SK-N-SH (cell line): ENCODE data around the gene BMPR1A. TPM values are rescaled to one million over a fixed set of nuclear protein-coding genes. Genes with fewer than 3 reads are reported as not detected.
"Not testable (repeated sequence)": the region's sequence is repeated elsewhere in the genome, so short reads cannot be mapped to it uniquely, and the experiment has no call there.

Experiments
- CTCF ChIA-PET: fragments of 300-600, 350-600 bp; formaldehyde crosslinking; extraction: SDS; loops from one replicate; lab custom pipeline; 2021; lab: Yijun Ruan, JAX
- POLR2A ChIA-PET: fragments of 350-600 bp; sonication (Branson Sonifier 250); formaldehyde crosslinking; extraction: SDS; loops from one replicate; lab custom pipeline; 2020; ENCODE audit warnings: antibody characterized with exemption, inconsistent platforms; lab: Yijun Ruan, JAX
- DNase-seq: peaks from one replicate; pipeline ENCODE4 v3.0.0; 2012
- H2AFZ ChIP-seq: fragments of 200-600 bp; sonication (generic); 2 replicates; pipeline ENCODE4 v1.8.1; 2016; ENCODE audit warnings: antibody characterized with exemption, mild to moderate bottlenecking, low read depth
- H3F3A ChIP-seq: fragments of 200-600 bp; sonication (generic); replicated peaks from 2 replicates; pipeline ENCODE3; 2016; ENCODE audit warnings: antibody characterized with exemption, mild to moderate bottlenecking; ENCODE audit not compliant: insufficient read depth
- H3K27ac ChIP-seq, 2 experiments: fragments of 200-500 bp in 1 of 2; fragments of 200-600 bp in 1 of 2; sonication (Bioruptor generic) in 1 of 2; sonication (generic), shearing (Covaris generic) in 1 of 2; 2 replicates each; pipeline versions ENCODE4 v1.5.1 to v1.6.1; 2014 to 2016; ENCODE audit warnings: low read depth in 2 of 2, inconsistent platforms in 1 of 2, low read length in 1 of 2, mild to moderate bottlenecking in 1 of 2, mixed read lengths in 1 of 2
- H3K27me3 ChIP-seq: fragments of 200-600 bp; sonication (generic), shearing (Covaris generic); 2 replicates; pipeline ENCODE4 v1.6.1; 2016; ENCODE audit warnings: mixed run types; ENCODE audit not compliant: insufficient read depth
- H3K36me3 ChIP-seq, 2 experiments: fragments of 200-500 bp in 1 of 2; fragments of 200-600 bp in 1 of 2; sonication (Bioruptor generic) in 1 of 2; sonication (generic) in 1 of 2; replicated peaks in 1 of 2; 2 replicates each; pipeline versions ENCODE3 to v1.5.1; 2014 to 2016; ENCODE audit warnings: low read length in 1 of 2, mild to moderate bottlenecking in 1 of 2; ENCODE audit not compliant: insufficient read depth in 2 of 2, control insufficient read depth in 1 of 2
- H3K4me1 ChIP-seq, 2 experiments: fragments of 200-500 bp in 1 of 2; fragments of 200-600 bp in 1 of 2; sonication (Bioruptor generic) in 1 of 2; sonication (generic), shearing (Covaris generic) in 1 of 2; 2 replicates each; pipeline versions ENCODE4 v1.5.1 to v1.6.1; 2014 to 2016; ENCODE audit warnings: low read depth in 1 of 2, low read length in 1 of 2, mixed run types in 1 of 2; ENCODE audit not compliant: insufficient read depth in 2 of 2, control insufficient read depth in 1 of 2
- H3K4me2 ChIP-seq: fragments of 200-600 bp; sonication (generic), shearing (Covaris generic); 2 replicates; pipeline ENCODE4 v1.6.1; 2017; ENCODE audit warnings: mixed run types
- H3K4me3 ChIP-seq, 2 experiments: fragments of 200-500 bp in 1 of 2; fragments of 200-600 bp in 1 of 2; sonication (Bioruptor generic) in 1 of 2; sonication (generic), shearing (Covaris generic) in 1 of 2; 2 replicates each; pipeline versions ENCODE4 v1.5.1 to v1.8.1; 2014 to 2016; ENCODE audit warnings: low read depth in 2 of 2, inconsistent platforms in 1 of 2, low read length in 1 of 2, mild to moderate bottlenecking in 1 of 2, mixed read lengths in 1 of 2, moderate library complexity in 1 of 2
- H3K79me2 ChIP-seq: fragments of 200-600 bp; sonication (generic); 2 replicates; pipeline ENCODE4 v1.8.1; 2017; ENCODE audit warnings: mild to moderate bottlenecking; ENCODE audit not compliant: insufficient read depth
- H3K9ac ChIP-seq: fragments of 200-600 bp; sonication (generic); 2 replicates; pipeline ENCODE4 v1.6.1; 2017; ENCODE audit warnings: mixed run types
- H3K9me2 ChIP-seq: fragments of 200-600 bp; sonication (generic); 2 replicates; pipeline ENCODE4 v1.6.1; 2017; ENCODE audit warnings: mixed run types
- H3K9me3 ChIP-seq: fragments of 200-600 bp; sonication (generic); 2 replicates; pipeline ENCODE4 v1.6.1; 2017; ENCODE audit warnings: mixed run types, mild to moderate bottlenecking, moderate library complexity
- H4K20me1 ChIP-seq: fragments of 200-600 bp; sonication (generic); 2 replicates; pipeline ENCODE4 v1.6.1; 2017; ENCODE audit warnings: mild to moderate bottlenecking, mixed run types; ENCODE audit not compliant: insufficient read depth
- CHD2 ChIP-seq: fragments of 150-350 bp; IDR thresholded peaks from 2 replicates; pipeline ENCODE4 v1.6.1; 2018; ENCODE audit warnings: low read length; ENCODE audit not compliant: partially characterized antibody
- EP300 ChIP-seq, 2 experiments: IDR thresholded peaks; 2 replicates each; pipeline versions ENCODE4 v1.4.0 to v1.6.1; 2012; ENCODE audit warnings: borderline replicate concordance in 1 of 2, low read depth in 1 of 2, low read length in 1 of 2
- EZH2phosphoT487 ChIP-seq: fragments of 200-600 bp; sonication (generic); IDR thresholded peaks from 2 replicates; pipeline ENCODE4 v1.6.1; 2017; ENCODE audit warnings: low read depth, mixed run types, mild to moderate bottlenecking, antibody characterized with exemption, moderate library complexity, borderline replicate concordance
- FOSL2 ChIP-seq: IDR thresholded peaks from 2 replicates; pipeline ENCODE4 v1.4.0; 2012; ENCODE audit warnings: low read depth, mild to moderate bottlenecking, moderate library complexity, borderline replicate concordance
- FOXM1 ChIP-seq: IDR thresholded peaks from 2 replicates; pipeline ENCODE4 v1.4.0; 2012; ENCODE audit warnings: low read depth, mild to moderate bottlenecking
- JUND ChIP-seq: IDR thresholded peaks from 2 replicates; pipeline ENCODE4 v1.4.0; 2012
- MEF2A ChIP-seq: IDR thresholded peaks from 2 replicates; pipeline ENCODE4 v1.4.0; 2012; ENCODE audit warnings: low read depth, borderline replicate concordance
- NFIC ChIP-seq: IDR thresholded peaks from 2 replicates; pipeline ENCODE4 v1.4.0; 2012; ENCODE audit warnings: borderline replicate concordance
- NRF1 ChIP-seq: IDR thresholded peaks from 2 replicates; pipeline ENCODE4 v1.6.1; 2012; ENCODE audit warnings: low read depth, mild to moderate bottlenecking, low read length
- RAD21 ChIP-seq: IDR thresholded peaks from 2 replicates; pipeline ENCODE4 v1.6.1; 2012; ENCODE audit warnings: mild to moderate bottlenecking, low read length
- RFX5 ChIP-seq: IDR thresholded peaks from 2 replicates; pipeline ENCODE4 v1.6.1; 2012; ENCODE audit warnings: mild to moderate bottlenecking, improper control_type of control experiment, low read length
- SIN3A ChIP-seq: IDR thresholded peaks from 2 replicates; pipeline ENCODE4 v1.6.1; 2012; ENCODE audit warnings: low read depth, mild to moderate bottlenecking, low read length, moderate library complexity, borderline replicate concordance
- TCF12 ChIP-seq: IDR thresholded peaks from 2 replicates; pipeline ENCODE4 v1.4.0; 2012
- WGBS: methylation state at CpG from one replicate; pipeline ENCODE4 v1.1.6; 2017; ENCODE audit warnings: low lambda C conversion rate; 5-methylcytosine and 5-hydroxymethylcytosine counted together
- polyA plus RNA-seq, 3 experiments: library from polyadenylated mRNA; depleted of rRNA; stranded (reverse); fragments of >200 nt; gene quantifications; 2 replicates each; pipeline ENCODE4 v1.2.3, GENCODE V29; 2012
- TF ChIP-seq, protein P1 (sequence below): IDR thresholded peaks from 2 replicates; pipeline ENCODE4 v1.4.0; 2012; ENCODE audit warnings: low read depth, borderline replicate concordance
- TF ChIP-seq, protein P2 (sequence below): fragments of 150-350 bp; IDR thresholded peaks from 2 replicates; pipeline ENCODE4 v1.6.1; 2017; ENCODE audit warnings: antibody characterized with exemption, low read length, low read depth, borderline replicate concordance
- TF ChIP-seq, protein P3 (sequence below): fragments of 150-350 bp; IDR thresholded peaks from 2 replicates; pipeline ENCODE4 v1.6.1; 2016; ENCODE audit warnings: mild to moderate bottlenecking, low read depth, low read length
- TF ChIP-seq, protein P4 (sequence below): IDR thresholded peaks from 2 replicates; pipeline ENCODE4 v1.4.0; 2012; ENCODE audit warnings: low read depth

The BMPR1A gene
- polyA plus RNA-seq, 1 of the 3 experiments (the other 2 are of a cell fraction): 12.7 TPM

DNA sequence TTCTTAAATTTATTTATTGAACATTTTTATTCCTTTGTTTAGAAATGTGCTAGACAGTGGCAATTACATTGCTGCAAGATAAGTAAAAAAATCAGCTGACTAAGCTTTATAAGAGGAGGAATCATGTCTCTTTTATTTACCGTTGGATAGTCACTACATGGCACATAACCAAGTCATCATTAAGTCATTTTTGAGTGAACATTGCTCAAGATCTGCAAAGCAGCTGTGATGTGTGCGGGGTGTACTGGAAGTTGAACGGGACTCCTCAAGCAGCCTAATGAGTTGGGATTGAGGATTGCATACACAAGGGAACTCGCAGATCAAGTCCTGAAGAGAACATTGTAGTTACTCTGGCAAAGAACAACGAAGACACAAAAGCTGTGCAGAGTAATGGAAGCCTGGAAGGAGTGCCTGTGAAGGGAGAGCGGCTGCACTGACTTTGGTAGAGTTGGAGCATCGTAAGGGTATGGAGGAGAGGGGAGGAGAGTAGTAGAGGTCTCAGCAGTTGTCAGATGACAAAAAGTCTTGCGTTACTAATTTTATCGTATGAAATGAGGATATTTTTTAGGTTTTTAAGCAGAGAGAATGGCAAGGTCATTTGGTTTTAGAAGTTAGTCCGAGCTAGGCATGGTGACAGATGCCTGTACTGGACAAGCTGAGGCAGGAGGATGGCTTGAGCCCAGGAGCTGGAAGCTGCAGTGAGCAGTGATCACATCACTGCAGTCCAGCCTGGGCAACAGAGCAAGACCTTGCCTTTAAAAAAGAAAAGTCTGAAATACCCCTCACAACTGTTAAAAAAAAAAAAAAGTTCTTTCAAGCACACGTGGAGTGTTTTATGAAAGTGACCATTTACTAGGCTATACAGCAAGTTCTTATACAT, 95.1 kb downstream of the BMPR1A start:
- H3K27me3 ChIP-seq: no peaks in the 10 kb centered on the region
- H3K27ac ChIP-seq: no peak overlapping the region
- H3K9ac ChIP-seq: no peak overlapping the region
- TF ChIP-seq NFIC (no peak), MEF2A (no peak), JUND (no peak), TCF12 (no peak), SIN3A (no peak), EZH2phosphoT487 (no peak), FOXM1 (no peak), CHD2 (no peak), RFX5 (no peak), RAD21 (no peak), EP300 (IDR thresholded peaks at IDR 0.05; ENCODE audit: borderline replicate concordance in 1 of 2, low read depth in 1 of 2, low read length in 1 of 2) (no peak), NRF1 (no peak), FOSL2 (no peak)
- TF ChIP-seq, protein P1, sequence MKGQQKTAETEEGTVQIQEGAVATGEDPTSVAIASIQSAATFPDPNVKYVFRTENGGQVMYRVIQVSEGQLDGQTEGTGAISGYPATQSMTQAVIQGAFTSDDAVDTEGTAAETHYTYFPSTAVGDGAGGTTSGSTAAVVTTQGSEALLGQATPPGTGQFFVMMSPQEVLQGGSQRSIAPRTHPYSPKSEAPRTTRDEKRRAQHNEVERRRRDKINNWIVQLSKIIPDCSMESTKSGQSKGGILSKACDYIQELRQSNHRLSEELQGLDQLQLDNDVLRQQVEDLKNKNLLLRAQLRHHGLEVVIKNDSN: no peak
- TF ChIP-seq, protein P2, sequence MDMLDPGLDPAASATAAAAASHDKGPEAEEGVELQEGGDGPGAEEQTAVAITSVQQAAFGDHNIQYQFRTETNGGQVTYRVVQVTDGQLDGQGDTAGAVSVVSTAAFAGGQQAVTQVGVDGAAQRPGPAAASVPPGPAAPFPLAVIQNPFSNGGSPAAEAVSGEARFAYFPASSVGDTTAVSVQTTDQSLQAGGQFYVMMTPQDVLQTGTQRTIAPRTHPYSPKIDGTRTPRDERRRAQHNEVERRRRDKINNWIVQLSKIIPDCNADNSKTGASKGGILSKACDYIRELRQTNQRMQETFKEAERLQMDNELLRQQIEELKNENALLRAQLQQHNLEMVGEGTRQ: no peak
- TF ChIP-seq, protein P3, sequence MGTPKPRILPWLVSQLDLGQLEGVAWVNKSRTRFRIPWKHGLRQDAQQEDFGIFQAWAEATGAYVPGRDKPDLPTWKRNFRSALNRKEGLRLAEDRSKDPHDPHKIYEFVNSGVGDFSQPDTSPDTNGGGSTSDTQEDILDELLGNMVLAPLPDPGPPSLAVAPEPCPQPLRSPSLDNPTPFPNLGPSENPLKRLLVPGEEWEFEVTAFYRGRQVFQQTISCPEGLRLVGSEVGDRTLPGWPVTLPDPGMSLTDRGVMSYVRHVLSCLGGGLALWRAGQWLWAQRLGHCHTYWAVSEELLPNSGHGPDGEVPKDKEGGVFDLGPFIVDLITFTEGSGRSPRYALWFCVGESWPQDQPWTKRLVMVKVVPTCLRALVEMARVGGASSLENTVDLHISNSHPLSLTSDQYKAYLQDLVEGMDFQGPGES: no peak
- TF ChIP-seq, protein P4, sequence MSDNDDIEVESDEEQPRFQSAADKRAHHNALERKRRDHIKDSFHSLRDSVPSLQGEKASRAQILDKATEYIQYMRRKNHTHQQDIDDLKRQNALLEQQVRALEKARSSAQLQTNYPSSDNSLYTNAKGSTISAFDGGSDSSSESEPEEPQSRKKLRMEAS: no peak
- H3K4me2 ChIP-seq: no peak overlapping the region
- H3K4me1 ChIP-seq: no peaks in the 10 kb centered on the region; a peak in 1 of 4 replicates
- no peak for DNase-seq
- no peak overlapping the region for H2AFZ ChIP-seq
- H3K9me2 ChIP-seq: no peaks in the 10 kb centered on the region
- H3K36me3 ChIP-seq: peaks cover 8 to 25% of the 10 kb centered on the region in 2 experiments
- ChIA-PET POLR2A (no interaction called here), CTCF (interaction anchor here (0.6 to 1.1 kb wide), 2 partner anchors 10 to 119 kb away, joined by 3 read pairs; no protein-coding TSS in a partner anchor)
- H4K20me1 ChIP-seq: no peaks in the 10 kb centered on the region
- H3K9me3 ChIP-seq: no peaks in the 10 kb centered on the region
- peaks cover 13% of the 10 kb centered on the region; the same call in 1 of the 2 replicates for H3K79me2 ChIP-seq
- H3K4me3 ChIP-seq: no peak overlapping the region
- WGBS: 85% methylated on average over 11 of the region's 11 CpGs
- H3F3A ChIP-seq: peaks cover 8% of the 10 kb centered on the region

DNA sequence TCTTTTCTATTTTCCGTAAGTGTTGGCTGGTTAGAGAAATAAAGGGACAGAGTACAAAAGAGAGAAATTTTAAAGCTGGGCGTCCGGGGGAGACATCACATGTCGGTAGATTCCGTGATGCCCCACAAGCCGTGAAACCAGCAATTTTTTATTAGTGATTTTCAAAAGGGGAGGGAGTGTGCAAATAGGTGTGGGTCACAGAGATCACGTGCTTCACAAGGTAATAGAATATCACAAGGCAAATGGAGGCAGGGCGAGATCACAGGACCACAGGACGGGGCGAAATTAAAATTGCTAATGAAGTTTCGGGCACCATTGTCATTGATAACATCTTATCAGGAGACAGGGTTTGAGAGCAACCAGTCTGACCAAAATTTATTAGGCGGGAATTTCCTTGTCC, 97.2 kb downstream of the BMPR1A start:
- H3K4me3 ChIP-seq, H3K4me2 ChIP-seq, H3K9me2 ChIP-seq, H3K27ac ChIP-seq, H3K27me3 ChIP-seq, H3K9ac ChIP-seq, DNase-seq, H4K20me1 ChIP-seq, H3K9me3 ChIP-seq, H2AFZ ChIP-seq, CTCF ChIA-PET, POLR2A ChIA-PET: not testable (repeated sequence)
- Histone ChIP-seq H3K4me1 (peaks cover 0 to 14% of the 10 kb centered on the region in 2 experiments; a peak in 1 of 4 replicates), H3K36me3 (peaks cover 8 to 25% of the 10 kb centered on the region in 2 experiments), H3K79me2 (peaks cover 13% of the 10 kb centered on the region; the same call in 1 of the 2 replicates), H3F3A (peaks cover 27% of the 10 kb centered on the region)
- 97% methylated on average over 12 of the region's 12 CpGs for WGBS
